ENCODE data around the gene USPL1. TPM values are rescaled to one million over a fixed set of nuclear protein-coding genes. Genes with fewer than 3 reads are reported as not detected.

Gene USPL1
- total RNA-seq, 1 donor, result 11.6 TPM

DNA sequence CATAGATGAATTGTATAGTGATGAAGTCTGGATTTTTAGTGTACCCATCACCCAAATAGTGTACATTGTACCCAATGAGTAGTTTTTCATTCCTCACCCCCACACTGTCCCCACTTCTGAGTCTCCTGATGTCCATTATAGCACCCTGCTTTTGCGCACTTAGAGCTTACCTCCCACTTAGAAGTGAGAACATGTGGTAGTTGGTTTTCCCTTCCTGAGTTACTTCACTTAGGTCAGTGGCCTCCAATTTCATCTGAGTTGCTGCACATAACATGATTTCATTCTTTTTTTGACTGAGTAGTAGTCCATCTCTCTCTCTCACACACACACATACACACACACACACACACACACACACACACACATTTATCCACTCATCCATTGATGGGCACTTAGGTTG, 74.4 kb downstream of the USPL1 start:
- H3K27me3 ChIP-seq (ENCODE audit: insufficient read depth, low read length), result peaks cover 6% of the 10 kb centered on the region
- DNase-seq (ENCODE audit: insufficient read length, low spot score, missing footprints), result no peak
- no peaks in the 10 kb centered on the region for H3K79me2 ChIP-seq (ENCODE audit: insufficient read depth, low read length)
- H4K20me1 ChIP-seq (ENCODE audit: insufficient read depth, low read length), result no peaks in the 10 kb centered on the region
- TF ChIP-seq, protein P1, sequence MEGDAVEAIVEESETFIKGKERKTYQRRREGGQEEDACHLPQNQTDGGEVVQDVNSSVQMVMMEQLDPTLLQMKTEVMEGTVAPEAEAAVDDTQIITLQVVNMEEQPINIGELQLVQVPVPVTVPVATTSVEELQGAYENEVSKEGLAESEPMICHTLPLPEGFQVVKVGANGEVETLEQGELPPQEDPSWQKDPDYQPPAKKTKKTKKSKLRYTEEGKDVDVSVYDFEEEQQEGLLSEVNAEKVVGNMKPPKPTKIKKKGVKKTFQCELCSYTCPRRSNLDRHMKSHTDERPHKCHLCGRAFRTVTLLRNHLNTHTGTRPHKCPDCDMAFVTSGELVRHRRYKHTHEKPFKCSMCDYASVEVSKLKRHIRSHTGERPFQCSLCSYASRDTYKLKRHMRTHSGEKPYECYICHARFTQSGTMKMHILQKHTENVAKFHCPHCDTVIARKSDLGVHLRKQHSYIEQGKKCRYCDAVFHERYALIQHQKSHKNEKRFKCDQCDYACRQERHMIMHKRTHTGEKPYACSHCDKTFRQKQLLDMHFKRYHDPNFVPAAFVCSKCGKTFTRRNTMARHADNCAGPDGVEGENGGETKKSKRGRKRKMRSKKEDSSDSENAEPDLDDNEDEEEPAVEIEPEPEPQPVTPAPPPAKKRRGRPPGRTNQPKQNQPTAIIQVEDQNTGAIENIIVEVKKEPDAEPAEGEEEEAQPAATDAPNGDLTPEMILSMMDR (IDR thresholded peaks at IDR 0.05; ENCODE audit: extremely low read depth, low read depth, low read length), result no peak
- H3K27ac ChIP-seq (ENCODE audit: low read depth, low read length), result no peak overlapping the region
- H3K4me3 ChIP-seq (ENCODE audit: insufficient read depth, low read length), result no peak overlapping the region
- H3K4me2 ChIP-seq (ENCODE audit: insufficient read depth, low read length), result no peak overlapping the region
- no peaks in the 10 kb centered on the region for H3K36me3 ChIP-seq (ENCODE audit: insufficient read depth, low read length)
- H2AFZ ChIP-seq (ENCODE audit: low read length), result no peak overlapping the region
- H3K9me3 ChIP-seq (ENCODE audit: low read depth, low read length), result no peaks in the 10 kb centered on the region
- H3K4me1 ChIP-seq (ENCODE audit: insufficient read depth, low read length), result peaks cover 12% of the 10 kb centered on the region

DNA sequence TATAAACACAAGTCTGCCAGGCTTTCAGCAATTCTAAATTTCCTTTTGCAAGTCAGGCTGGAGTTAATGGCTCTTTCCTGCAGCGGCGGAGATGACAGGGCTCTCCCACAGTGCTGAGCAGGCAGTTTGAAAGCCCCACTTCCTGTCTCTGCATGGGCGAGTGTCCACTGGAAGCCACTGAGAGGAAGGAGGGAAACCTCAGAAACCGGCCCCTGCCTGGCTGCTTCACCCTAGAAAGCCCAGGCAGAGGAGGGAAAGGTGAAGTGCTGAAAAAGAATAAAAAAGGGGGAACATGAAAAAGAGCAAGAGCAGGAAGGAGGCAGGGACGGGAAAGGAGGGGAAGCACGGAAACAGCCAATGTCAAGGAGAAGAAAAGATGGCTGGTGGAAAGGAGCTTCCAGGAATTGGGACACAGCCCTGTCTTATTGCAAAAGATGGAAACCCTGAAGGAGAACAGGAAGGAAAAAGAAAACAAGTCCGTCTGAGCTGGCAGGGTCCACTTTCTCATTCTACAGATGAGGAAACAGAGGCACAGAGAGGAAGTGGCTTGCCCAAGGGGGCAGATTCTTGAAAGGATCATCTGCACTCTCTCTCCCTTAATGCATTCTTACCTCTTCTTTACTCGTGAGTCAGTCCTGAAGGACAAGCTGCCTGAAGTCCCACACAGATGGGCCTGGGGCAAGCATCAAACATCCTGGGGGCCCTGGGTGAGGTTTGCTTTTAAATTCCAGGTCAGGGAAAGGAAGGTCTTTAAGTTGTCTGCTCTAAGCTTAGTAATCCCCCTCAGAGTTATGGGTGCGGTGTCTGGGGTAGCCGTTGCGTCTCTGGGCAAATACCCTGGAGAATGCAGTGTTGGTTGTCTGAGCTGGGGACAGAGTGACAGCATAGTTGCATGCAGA, 78.8 kb downstream of the USPL1 start:
- Histone ChIP-seq H3K36me3 (ENCODE audit: insufficient read depth, low read length) (no peaks in the 10 kb centered on the region), H3K79me2 (ENCODE audit: insufficient read depth, low read length) (no peaks in the 10 kb centered on the region), H4K20me1 (ENCODE audit: insufficient read depth, low read length) (no peaks in the 10 kb centered on the region), H3K4me3 (ENCODE audit: insufficient read depth, low read length) (no peak overlapping the region), H3K4me1 (ENCODE audit: insufficient read depth, low read length) (peaks cover 24% of the 10 kb centered on the region), H3K4me2 (ENCODE audit: insufficient read depth, low read length) (peak overlapping the region; percentile 17), H3K27ac (ENCODE audit: low read depth, low read length) (no peak overlapping the region), H2AFZ (ENCODE audit: low read length) (peak overlapping the region; percentile 72), H3K27me3 (ENCODE audit: insufficient read depth, low read length) (no peaks in the 10 kb centered on the region), H3K9me3 (ENCODE audit: low read depth, low read length) (no peaks in the 10 kb centered on the region)
- TF ChIP-seq, protein P1 (IDR thresholded peaks at IDR 0.05; ENCODE audit: extremely low read depth, low read depth, low read length), result no peak
- no peak for DNase-seq (ENCODE audit: insufficient read length, low spot score, missing footprints)

DNA sequence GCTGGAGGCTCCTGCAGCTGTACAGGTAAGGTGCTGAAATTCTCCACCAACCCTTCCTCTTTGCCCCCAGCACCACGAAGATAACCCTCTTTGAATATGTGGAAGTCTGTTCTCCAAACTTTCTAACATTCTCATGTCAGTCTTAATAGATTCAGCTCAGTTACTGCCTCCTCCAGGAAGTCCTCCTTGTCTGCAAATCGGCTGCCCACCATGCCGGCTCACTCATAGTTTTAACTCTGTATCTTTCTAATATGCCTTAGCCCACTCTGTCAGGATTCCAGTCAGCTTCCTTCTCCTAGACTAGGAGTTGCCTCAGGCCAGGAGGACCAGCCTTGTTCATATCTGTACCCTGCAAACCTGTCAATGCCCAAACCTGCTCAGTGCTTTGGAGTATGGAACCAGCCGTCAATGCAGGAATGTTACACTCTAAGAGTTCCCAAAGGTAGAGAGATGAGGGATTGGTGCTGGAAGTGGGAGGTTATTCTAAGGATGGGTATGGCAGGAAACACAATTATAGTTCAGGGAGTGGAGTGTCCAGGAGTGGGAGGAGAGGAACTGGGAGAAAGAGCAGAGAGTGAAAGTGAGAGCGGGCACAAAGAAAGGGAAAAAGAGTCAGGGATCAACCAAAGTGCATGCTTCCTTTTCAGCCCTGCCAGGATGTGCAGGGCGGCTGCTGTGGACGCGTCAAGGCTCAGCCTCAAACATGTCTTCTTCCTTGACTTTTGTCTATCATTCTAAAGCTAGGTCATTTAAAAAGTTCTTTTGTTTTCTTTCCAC, 79.6 kb downstream of the USPL1 start:
- Histone ChIP-seq H2AFZ (ENCODE audit: low read length) (peak overlapping the region; percentile 70), H3K4me1 (ENCODE audit: insufficient read depth, low read length) (peaks cover 24% of the 10 kb centered on the region), H3K4me3 (ENCODE audit: insufficient read depth, low read length) (peak overlapping the region; percentile 57), H3K4me2 (ENCODE audit: insufficient read depth, low read length) (peak overlapping the region; percentile 79), H3K27ac (ENCODE audit: low read depth, low read length) (peak overlapping the region; percentile 81), H4K20me1 (ENCODE audit: insufficient read depth, low read length) (no peaks in the 10 kb centered on the region), H3K79me2 (ENCODE audit: insufficient read depth, low read length) (no peaks in the 10 kb centered on the region), H3K9me3 (ENCODE audit: low read depth, low read length) (no peaks in the 10 kb centered on the region), H3K27me3 (ENCODE audit: insufficient read depth, low read length) (no peaks in the 10 kb centered on the region), H3K36me3 (ENCODE audit: insufficient read depth, low read length) (no peaks in the 10 kb centered on the region)
- TF ChIP-seq, protein P1 (IDR thresholded peaks at IDR 0.05; ENCODE audit: extremely low read depth, low read depth, low read length), result no peak
- no peak for DNase-seq (ENCODE audit: insufficient read length, low spot score, missing footprints)

DNA sequence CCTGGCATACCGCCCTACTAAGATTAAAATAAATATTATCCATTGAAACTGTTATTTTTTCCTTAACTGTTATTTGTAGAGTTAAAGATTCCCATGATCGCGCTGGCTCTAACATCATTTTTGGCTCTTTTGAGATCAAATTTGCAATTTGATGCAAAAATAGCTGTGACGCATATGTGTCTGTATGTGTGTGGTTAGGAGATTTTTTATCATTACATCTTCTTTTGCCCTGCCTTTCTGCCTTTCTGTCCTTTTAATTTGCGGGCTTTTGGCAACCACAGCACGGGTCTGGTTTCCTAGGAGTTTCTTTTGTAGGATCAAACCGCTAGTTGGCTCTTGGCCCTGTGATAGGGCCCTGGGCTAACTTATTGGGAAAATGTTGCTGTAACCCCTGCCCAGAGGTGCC, 80.3 kb downstream of the USPL1 start:
- H3K4me3 ChIP-seq (ENCODE audit: insufficient read depth, low read length), result peak overlapping the region; percentile 57
- H3K4me1 ChIP-seq (ENCODE audit: insufficient read depth, low read length), result peaks cover 24% of the 10 kb centered on the region
- no peaks in the 10 kb centered on the region for H3K79me2 ChIP-seq (ENCODE audit: insufficient read depth, low read length)
- peaks cover 1% of the 10 kb centered on the region for H3K27me3 ChIP-seq (ENCODE audit: insufficient read depth, low read length)
- H3K9me3 ChIP-seq (ENCODE audit: low read depth, low read length), result no peaks in the 10 kb centered on the region
- H3K36me3 ChIP-seq (ENCODE audit: insufficient read depth, low read length), result no peaks in the 10 kb centered on the region
- H4K20me1 ChIP-seq (ENCODE audit: insufficient read depth, low read length), result no peaks in the 10 kb centered on the region
- TF ChIP-seq, protein P1 (IDR thresholded peaks at IDR 0.05; ENCODE audit: extremely low read depth, low read depth, low read length), result no peak
- peak overlapping the region; percentile 70 for H2AFZ ChIP-seq (ENCODE audit: low read length)
- peak overlapping the region; percentile 81 for H3K27ac ChIP-seq (ENCODE audit: low read depth, low read length)
- peak overlapping the region; percentile 79 for H3K4me2 ChIP-seq (ENCODE audit: insufficient read depth, low read length)
- DNase-seq (ENCODE audit: insufficient read length, low spot score, missing footprints), result peak; percentile 58

All from osteoblast (primary cell).